PFSK-1 (cell line): ENCODE data around the gene SLC9B2.

ENCODE experiments used
- FOXP2 ChIP-seq: optimal IDR thresholded peaks from 2 replicates; pipeline ENCODE3; 2011; ENCODE audit warnings: borderline replicate concordance, control low read depth, inconsistent platforms; ENCODE audit not compliant: insufficient read depth; ENCODE audit errors: extremely low read length, extremely low read depth
- POLR2AphosphoS5 ChIP-seq: IDR thresholded peaks from 2 replicates; pipeline ENCODE4 v1.6.1; 2012; ENCODE audit warnings: low read depth, mild to moderate bottlenecking, control low read depth, low read length, moderate library complexity
- SIN3A ChIP-seq: IDR thresholded peaks from 2 replicates; pipeline ENCODE4 v1.6.1; 2012; ENCODE audit warnings: mild to moderate bottlenecking, low read length, moderate library complexity, borderline replicate concordance; ENCODE audit not compliant: insufficient read depth
- TAF1 ChIP-seq: IDR thresholded peaks from 2 replicates; pipeline ENCODE4 v1.6.1; 2012; ENCODE audit warnings: low read length, control low read depth, borderline replicate concordance; ENCODE audit not compliant: insufficient read depth
- TF ChIP-seq, protein P1 (sequence below), 2 experiments: IDR thresholded peaks; 2 replicates each; pipeline versions ENCODE4 v1.6.1 to v1.8.0; 2011 to 2012; ENCODE audit warnings: low read depth in 2 of 2, low read length in 2 of 2, control low read depth in 1 of 2, inconsistent platforms in 1 of 2, mild to moderate bottlenecking in 1 of 2, moderate library complexity in 1 of 2; ENCODE audit not compliant: insufficient read depth in 1 of 2

Gene SLC9B2

DNA sequence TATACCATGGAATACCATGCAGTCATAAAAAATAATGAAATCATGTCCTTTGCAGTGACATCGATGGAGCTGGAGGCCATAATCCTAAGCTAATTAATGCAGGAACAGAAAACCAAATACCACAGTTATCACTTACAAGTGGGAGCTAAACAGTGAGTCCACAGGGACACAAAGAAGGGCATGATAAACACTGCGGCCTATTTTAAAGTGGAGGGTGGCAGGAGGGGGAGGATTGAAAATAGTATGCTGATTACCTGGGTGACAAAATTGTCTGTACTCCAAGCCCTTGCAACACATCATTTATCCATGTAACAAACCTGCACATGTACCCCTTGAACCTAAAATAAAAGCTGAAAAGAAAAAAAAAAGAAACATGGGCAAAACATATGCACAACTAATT lies 40.4 kb downstream of the SLC9B2 start:
- no peak for TF ChIP-seq FOXP2

DNA sequence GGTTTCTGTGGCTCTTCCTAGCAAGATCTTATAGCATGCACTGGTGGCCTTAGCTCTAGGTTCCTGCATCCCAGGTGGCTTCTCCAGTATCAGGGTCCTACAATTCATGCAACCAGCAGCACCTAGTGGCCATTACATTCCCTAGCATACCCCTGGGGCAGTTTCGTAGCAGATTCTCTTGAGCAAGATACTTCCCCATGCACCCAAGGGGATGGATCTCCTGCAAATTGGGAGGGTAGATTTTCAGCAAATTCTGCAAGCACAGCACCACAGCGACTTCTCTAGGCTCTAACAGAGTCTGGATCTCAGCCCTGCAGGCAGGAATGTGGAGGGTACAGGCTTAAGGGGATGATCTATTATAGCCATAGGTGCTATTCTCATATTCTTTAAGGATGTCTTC lies 44.0 kb downstream of the SLC9B2 start:
- TF ChIP-seq, protein P1, sequence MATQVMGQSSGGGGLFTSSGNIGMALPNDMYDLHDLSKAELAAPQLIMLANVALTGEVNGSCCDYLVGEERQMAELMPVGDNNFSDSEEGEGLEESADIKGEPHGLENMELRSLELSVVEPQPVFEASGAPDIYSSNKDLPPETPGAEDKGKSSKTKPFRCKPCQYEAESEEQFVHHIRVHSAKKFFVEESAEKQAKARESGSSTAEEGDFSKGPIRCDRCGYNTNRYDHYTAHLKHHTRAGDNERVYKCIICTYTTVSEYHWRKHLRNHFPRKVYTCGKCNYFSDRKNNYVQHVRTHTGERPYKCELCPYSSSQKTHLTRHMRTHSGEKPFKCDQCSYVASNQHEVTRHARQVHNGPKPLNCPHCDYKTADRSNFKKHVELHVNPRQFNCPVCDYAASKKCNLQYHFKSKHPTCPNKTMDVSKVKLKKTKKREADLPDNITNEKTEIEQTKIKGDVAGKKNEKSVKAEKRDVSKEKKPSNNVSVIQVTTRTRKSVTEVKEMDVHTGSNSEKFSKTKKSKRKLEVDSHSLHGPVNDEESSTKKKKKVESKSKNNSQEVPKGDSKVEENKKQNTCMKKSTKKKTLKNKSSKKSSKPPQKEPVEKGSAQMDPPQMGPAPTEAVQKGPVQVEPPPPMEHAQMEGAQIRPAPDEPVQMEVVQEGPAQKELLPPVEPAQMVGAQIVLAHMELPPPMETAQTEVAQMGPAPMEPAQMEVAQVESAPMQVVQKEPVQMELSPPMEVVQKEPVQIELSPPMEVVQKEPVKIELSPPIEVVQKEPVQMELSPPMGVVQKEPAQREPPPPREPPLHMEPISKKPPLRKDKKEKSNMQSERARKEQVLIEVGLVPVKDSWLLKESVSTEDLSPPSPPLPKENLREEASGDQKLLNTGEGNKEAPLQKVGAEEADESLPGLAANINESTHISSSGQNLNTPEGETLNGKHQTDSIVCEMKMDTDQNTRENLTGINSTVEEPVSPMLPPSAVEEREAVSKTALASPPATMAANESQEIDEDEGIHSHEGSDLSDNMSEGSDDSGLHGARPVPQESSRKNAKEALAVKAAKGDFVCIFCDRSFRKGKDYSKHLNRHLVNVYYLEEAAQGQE (IDR thresholded peaks at IDR 0.05; ENCODE audit: insufficient read depth in 1 of 2, low read depth in 2 of 2, low read length in 2 of 2): no peak
- no peak for TF ChIP-seq TAF1
- no peak for TF ChIP-seq POLR2AphosphoS5
- no peak for TF ChIP-seq SIN3A
- no peak for TF ChIP-seq FOXP2

DNA sequence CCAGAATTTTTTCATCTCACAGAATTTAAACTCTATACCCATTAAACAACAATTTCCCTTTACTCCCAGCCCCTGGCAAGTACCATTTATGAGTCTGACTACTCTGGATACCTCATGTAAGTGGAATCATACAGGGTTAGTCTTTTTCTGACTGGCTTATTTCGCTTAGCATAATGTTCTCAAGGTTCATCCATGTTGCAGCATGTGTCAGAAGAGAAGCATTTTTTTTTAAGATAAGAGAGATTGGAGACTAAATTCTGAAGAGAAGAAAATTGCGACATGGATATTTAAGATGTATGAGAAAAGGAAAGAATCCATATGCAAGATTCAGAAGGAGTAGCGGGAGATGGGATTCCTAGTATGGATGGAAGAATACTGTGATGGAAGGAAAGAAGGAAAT lies 45.8 kb downstream of the SLC9B2 start:
- TF ChIP-seq FOXP2 (no peak), POLR2AphosphoS5 (no peak), TAF1 (no peak), SIN3A (no peak)
- TF ChIP-seq, protein P1 (IDR thresholded peaks at IDR 0.05; ENCODE audit: insufficient read depth in 1 of 2, low read depth in 2 of 2, low read length in 2 of 2): no peak

DNA sequence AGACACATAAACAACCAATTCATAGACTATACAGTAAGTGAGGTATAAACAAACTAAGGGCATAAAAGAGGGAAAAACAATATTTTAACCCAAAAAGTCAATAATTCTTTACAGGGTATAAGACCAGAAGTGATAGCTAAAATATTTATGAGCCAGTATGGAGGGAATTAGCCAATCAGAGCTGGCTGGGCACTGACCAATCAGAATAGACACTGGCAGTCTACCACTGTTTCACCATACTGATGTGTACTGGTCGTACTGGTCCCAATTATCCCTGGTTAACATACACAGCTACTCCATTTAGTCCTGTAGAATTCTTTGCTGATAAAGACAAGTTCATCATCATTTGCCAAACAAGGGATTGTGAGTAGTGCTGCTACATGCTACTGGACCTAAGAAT lies 47.3 kb downstream of the SLC9B2 start:
- TF ChIP-seq FOXP2 (no peak), POLR2AphosphoS5 (no peak), SIN3A (no peak), TAF1 (no peak)
- TF ChIP-seq, protein P1 (IDR thresholded peaks at IDR 0.05; ENCODE audit: insufficient read depth in 1 of 2, low read depth in 2 of 2, low read length in 2 of 2): no peak

DNA sequence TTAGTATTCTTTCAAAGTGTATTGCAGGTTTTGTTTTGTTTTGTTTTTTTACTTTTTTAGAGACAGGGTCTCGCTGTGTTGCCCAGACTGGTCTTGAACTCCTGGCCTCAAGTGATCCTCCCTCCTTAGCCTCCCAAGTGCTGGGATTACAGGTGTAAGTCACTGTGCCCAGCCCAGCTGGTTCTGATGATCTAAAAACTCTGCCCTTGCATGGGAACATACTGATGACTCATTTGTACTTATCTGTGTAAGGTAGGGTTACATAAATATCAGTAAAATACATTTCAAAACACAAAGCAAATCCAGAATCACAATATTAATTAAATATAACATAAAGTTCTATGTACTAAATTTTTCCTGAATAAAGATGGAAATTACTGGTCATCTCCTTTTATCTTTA lies 49.7 kb downstream of the SLC9B2 start:
- TF ChIP-seq POLR2AphosphoS5: no peak
- TF ChIP-seq TAF1: no peak
- TF ChIP-seq, protein P1 (IDR thresholded peaks at IDR 0.05; ENCODE audit: insufficient read depth in 1 of 2, low read depth in 2 of 2, low read length in 2 of 2): no peak
- no peak for TF ChIP-seq FOXP2
- no peak for TF ChIP-seq SIN3A
